HG03103 (cell line): ENCODE data around the gene SNX32.

Source experiments
- ATAC-seq: cut with Tn5 transposase; IDR thresholded peaks from one replicate; pipeline ENCODE4 v1.9.1; 2021; ENCODE audit warnings: low read depth; ENCODE audit not compliant: unreplicated experiment

Gene SNX32

DNA sequence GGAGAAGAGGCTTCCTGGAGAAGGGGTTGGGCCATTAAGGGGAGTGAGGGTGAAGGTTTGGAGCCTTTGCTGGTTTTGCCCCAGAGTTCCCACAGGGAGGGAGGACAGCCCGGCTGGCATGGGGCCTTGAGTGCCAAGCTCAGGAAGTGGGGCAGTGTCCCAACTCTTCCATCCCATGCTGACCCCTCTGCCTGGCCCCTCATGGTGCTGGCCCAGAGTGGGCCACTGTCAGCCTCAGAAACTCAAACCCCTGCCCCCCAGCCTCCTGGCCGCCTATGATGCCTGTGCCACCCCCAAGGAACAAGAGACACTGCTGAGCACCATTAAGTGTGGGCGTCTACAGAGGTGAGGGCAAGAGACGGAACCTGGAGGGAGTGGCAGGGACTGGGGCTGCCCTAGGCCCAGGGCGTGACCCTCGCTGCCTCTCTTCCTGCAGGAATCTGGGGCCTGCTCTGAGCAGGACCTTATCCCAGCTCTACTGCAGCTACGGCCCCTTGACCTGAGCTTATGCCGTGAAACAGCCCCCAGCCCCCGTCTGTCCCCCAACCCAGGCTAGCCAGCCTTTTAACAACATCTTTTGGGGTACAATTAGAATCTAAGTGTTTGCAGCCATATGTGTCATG, 31.9 kb downstream of the SNX32 start:
- ATAC-seq = no peak

GRCh38 chr11:65866509-65867283, 32.9 kb downstream of the SNX32 start:
- ATAC-seq = no peak

DNA sequence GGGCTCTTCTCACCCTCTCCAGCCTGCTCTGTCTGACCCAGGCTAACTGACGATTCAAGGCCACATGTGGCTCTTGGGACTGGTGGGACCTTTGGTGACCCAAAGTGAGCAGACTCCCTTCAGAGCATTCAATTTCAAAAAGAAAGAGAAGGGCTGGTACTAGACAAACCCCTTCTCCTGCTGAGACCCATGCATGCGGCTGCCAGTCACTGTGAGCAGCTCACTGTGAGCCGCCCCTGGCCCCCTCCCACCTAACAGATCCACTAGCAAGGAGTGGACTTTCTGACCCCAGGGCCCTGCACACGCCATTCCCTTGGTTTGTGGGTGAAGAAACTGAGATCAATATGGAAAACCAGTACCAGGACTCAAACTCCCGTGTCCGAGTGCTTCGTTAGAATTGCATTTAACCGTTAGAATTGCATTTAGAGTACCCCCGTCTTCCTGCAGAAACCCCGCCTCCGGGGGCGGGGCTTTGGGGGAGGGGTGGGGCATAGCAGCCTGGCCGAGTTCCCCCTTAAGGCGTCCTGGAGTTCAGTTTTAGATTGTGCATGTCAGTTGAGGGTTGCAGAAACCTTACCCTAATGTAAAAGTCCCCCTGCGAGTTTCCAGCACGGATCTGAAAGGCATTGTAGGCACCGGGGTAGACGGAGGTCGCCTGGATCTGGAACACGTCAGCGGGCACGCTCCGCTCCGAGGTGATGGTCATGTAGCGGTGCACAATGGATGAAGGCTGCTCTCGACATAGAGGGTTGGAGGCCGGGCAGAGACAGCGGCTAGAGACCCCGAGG, 33.7 kb downstream of the SNX32 start:
- no peak for ATAC-seq

- no peak for ATAC-seq
Observed at GRCh38 chr11:65868076-65868667, 34.4 kb downstream of the SNX32 start.

- ATAC-seq = no peak
Observed at GRCh38 chr11:65868907-65869306, 35.1 kb downstream of the SNX32 start.

DNA sequence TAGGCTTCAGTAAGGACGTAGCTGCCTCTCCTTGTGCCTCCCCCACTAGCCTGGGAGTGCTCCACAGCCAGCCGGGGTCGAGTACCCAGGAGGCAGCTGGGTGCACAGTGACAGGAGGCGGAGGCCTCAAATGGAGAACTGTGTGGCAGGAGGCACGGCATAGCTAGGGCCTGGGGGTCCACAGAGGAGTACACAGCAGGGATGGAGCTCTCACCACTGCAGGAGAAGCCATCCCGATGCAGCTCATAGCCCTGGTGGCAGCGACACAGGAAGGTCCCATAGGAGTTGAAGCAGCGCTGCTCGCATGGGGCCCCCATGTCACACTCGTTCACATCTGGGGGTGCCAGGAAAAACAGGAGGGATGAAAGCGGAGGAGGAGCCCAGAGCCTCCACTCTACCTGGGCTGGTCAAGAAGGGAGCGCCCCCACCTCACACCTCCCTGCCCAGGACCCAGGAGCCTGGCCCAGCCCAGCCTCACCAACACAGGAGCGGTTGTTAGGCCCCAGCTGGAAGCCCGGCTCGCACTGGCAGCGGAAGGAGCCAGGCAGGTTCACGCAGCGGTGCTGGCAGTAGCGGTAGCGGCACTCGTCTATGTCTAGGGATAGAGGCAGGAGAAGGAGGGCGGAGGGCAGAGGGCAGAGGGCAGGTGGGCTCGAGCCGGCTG, 36.0 kb downstream of the SNX32 start:
- no peak for ATAC-seq

- ATAC-seq = no peak
Observed at GRCh38 chr11:65870307-65870658, 36.5 kb downstream of the SNX32 start.

DNA sequence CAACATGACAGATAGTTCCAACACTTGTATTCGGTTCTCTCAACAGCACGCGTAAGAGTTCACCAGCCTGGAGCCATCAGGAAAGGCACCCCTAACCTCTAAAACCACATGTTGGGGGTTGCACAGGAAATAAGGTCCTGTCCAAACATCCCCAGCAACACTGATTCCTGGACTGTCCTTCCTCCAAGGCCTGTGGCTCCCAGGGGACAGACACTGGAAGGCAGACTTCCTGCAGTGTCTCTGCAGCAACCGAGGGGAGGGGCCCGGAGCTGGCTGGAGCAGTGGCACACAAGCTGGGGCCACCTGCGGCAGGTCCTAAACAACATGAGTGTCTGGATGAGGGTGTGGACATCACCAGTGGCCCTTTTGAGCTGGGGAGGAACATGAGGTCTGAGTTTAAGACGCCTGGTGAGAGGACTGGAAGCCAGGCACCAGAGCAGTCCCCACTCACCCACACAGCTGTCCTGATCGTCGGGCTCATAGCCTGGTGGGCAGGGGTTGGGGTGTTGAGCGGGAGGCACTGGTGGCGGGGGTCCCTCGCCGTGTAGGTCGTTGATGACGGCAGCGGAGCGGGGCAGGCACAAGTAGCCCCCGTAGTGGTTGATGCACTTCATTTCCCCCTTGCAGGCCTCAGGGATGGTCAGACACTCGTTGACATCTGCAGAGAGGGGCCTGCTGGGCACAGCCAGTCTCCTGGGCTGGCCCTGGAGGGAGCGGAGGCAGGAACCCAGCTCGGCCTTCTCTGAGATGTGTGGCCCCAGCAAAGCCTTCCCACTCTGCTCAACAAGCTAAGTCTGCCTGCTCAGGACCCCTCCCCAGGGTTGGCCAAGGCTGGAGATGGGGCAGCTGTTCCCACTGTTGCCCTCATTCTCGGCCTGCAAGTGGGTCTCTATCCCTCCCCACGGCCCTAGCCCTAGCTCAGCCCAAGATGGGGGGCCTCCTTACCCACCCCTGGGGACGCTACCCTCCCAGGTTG, 37.2 kb downstream of the SNX32 start:
- ATAC-seq = no peak

GRCh38 chr11:65871811-65872548, 38.2 kb downstream of the SNX32 start:
- no peak for ATAC-seq

GRCh38 chr11:65872586-65873317, 39.0 kb downstream of the SNX32 start, which contains the start of gene EFEMP2:
EFEMP2 (minus strand) TSS chr11:65872800; CDS start chr11:65872354, 446 bp downstream.
- ATAC-seq = no peak

DNA sequence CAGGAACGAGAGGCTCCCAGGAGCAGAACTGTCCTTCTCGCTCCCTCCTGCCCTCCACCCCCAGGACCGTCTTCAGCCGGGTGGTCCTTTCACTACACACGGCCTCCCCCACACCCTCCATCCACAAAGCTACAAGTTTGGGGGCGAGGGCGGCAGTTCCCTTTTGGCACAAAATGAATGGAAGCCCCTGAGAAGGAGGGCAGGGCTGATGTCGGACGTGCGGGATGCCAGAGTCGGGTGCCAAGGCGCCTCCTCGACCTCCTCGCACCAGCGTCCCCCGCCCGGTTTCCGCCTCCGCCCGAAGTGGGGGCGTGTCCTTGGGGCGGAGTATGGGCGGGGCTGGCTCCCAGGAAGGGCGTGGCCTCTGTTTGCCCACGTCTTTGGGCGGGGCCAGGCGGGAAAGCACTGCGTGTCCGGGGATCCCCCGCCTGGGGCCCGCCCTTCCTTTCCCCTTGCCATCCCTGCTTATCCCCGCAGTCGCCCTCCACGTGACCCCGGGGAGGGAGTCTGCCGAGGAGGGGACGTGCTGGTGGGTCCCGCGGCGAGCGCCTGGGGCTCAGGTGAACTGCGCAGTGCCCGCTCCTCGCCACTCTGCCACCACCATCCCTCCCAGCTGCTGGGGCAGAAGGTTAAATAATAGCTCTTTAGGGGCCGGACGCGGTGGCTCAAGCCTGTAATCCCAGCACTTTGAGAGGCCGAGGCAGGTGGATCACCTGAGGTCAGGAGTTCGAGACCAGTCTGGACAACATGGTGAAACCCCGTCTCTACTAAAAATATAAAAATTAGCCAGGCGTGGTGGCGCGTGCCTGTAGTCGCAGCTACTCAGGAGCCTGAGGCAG, 39.8 kb downstream of the SNX32 start:
- ATAC-seq = no peak

GRCh38 chr11:65879617-65880016, 45.9 kb downstream of the SNX32 start, which contains the start of gene CTSW:
CTSW (plus strand) TSS chr11:65879837; CDS start chr11:65879855, 18 bp downstream.
- no peak for ATAC-seq

DNA sequence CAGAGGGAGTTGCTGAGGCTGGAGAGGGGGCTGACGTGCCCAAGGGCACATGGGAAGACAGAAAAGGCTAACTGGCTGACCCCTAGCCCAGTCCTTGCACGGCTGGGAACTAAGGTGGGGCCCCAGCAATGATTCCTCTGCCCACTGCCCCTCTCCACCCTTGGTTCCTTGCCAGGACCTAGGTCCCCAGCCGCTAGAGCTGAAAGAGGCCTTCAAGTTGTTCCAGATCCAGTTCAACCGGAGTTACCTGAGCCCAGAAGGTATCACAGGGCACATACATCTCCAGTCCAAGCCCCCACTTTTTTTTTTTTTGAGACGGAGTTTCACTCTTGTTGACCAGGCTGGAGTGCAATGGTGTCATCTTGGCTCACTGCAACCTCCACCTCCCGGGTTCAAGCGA, 46.3 kb downstream of the SNX32 start:
- ATAC-seq = no peak

GRCh38 chr11:65880844-65881421, 47.2 kb downstream of the SNX32 start:
- ATAC-seq = no peak

GRCh38 chr11:65882120-65883057, 48.6 kb downstream of the SNX32 start:
- no peak for ATAC-seq
